HL-60 (cell line): ENCODE measurements around the gene KBTBD4.
"Not testable (repeated sequence)": the region's sequence is repeated elsewhere in the genome, so short reads cannot be mapped to it uniquely, and the experiment has no call there.

Source experiments
- DNase-seq, 2 experiments: peaks; one replicate each; pipeline ENCODE4 v3.0.0-alpha.2; 2010 to 2020; ENCODE audit warnings: low read depth in 1 of 2, low spot score in 1 of 2
- H3K27ac ChIP-seq: fragments of 250-450 bp; sonication (Bioruptor Pico); replicated peaks from 2 replicates; pipeline ENCODE4 v1.5.1; 2020; ENCODE audit warnings: mild to moderate bottlenecking, moderate library complexity
- H3K27me3 ChIP-seq: fragments of 250-450 bp; sonication (Bioruptor Pico); 2 replicates; pipeline ENCODE4 v1.5.1; 2021; ENCODE audit warnings: mild to moderate bottlenecking, moderate library complexity; ENCODE audit not compliant: insufficient read depth, poor library complexity, severe bottlenecking
- H3K4me3 ChIP-seq: replicated peaks from 2 replicates; pipeline ENCODE4 v1.5.1; 2011; ENCODE audit warnings: mild to moderate bottlenecking, control low read depth, low read length; ENCODE audit not compliant: insufficient read depth
- CTCF ChIP-seq: IDR thresholded peaks from one replicate; pipeline ENCODE4 v1.5.1; 2011; ENCODE audit warnings: low read length, control low read depth, inconsistent platforms; ENCODE audit not compliant: insufficient read depth
- GABPA ChIP-seq: IDR thresholded peaks from 2 replicates; pipeline ENCODE4 v1.6.1; 2012; ENCODE audit warnings: low read depth
- POLR2AphosphoS5 ChIP-seq: IDR thresholded peaks from 2 replicates; pipeline ENCODE4 v1.6.1; 2012; ENCODE audit warnings: low read depth
- REST ChIP-seq: IDR thresholded peaks from 2 replicates; pipeline ENCODE4 v1.6.1; 2012; ENCODE audit warnings: low read depth; ENCODE audit not compliant: insufficient replicate concordance
- SPI1 ChIP-seq: IDR thresholded peaks from 2 replicates; pipeline ENCODE4 v1.6.1; 2012; ENCODE audit warnings: low read depth, mild to moderate bottlenecking, borderline replicate concordance

The KBTBD4 gene

GRCh38 chr11:47532597-47533213 lies 46.1 kb downstream of the KBTBD4 start:
- no peaks in the 10 kb centered on the region for H3K27me3 ChIP-seq
- H3K4me3 ChIP-seq = no peak overlapping the region
- H3K27ac ChIP-seq = no peak overlapping the region
- no peak for DNase-seq
- TF ChIP-seq GABPA (no peak), CTCF (no peak), REST (no peak), SPI1 (no peak), POLR2AphosphoS5 (no peak)

GRCh38 chr11:47531666-47532065 lies 47.1 kb downstream of the KBTBD4 start:
- Histone ChIP-seq H3K4me3 (no peak overlapping the region), H3K27me3 (no peaks in the 10 kb centered on the region), H3K27ac (no peak overlapping the region)
- DNase-seq = no peak
- TF ChIP-seq POLR2AphosphoS5 (no peak), GABPA (no peak), REST (no peak), CTCF (no peak), SPI1 (no peak)

- not testable (repeated sequence) for H3K27ac ChIP-seq, H3K4me3 ChIP-seq, DNase-seq, H3K27me3 ChIP-seq
These were observed 48.0 kb downstream of the KBTBD4 start for GRCh38 chr11:47530721-47531120.

GRCh38 chr11:47529951-47530350 lies 48.8 kb downstream of the KBTBD4 start:
- no peak for DNase-seq
- no peak overlapping the region for H3K4me3 ChIP-seq
- H3K27ac ChIP-seq = no peak overlapping the region
- TF ChIP-seq CTCF = no peak
- no peak for TF ChIP-seq POLR2AphosphoS5
- no peak for TF ChIP-seq SPI1
- TF ChIP-seq REST = no peak
- TF ChIP-seq GABPA = no peak
- no peaks in the 10 kb centered on the region for H3K27me3 ChIP-seq
